KMS-11 (cell line): Measurements from ENCODE around the gene TOMM20L.

Experiments
- H2AFZ ChIP-seq: fragments of 200-600 bp; sonication (generic); 2 replicates; pipeline ENCODE4 v1.6.1; 2016; ENCODE audit warnings: antibody characterized with exemption, mixed run types, low read depth
- H3K27ac ChIP-seq: fragments of 200-600 bp; sonication (generic); 2 replicates; pipeline ENCODE4 v1.6.1; 2016; ENCODE audit warnings: mild to moderate bottlenecking, mixed run types
- H3K27me3 ChIP-seq: fragments of 200-600 bp; sonication (generic); 2 replicates; pipeline ENCODE4 v1.6.1; 2017; ENCODE audit warnings: mild to moderate bottlenecking, low read depth, mixed run types, moderate library complexity; ENCODE audit not compliant: insufficient read depth
- H3K36me3 ChIP-seq: fragments of 200-600 bp; sonication (generic); 2 replicates; pipeline ENCODE4 v1.6.1; 2017; ENCODE audit warnings: mild to moderate bottlenecking, mixed run types; ENCODE audit not compliant: insufficient read depth
- H3K4me1 ChIP-seq: fragments of 200-600 bp; sonication (generic); 2 replicates; pipeline ENCODE4 v1.6.1; 2016; ENCODE audit warnings: mild to moderate bottlenecking, low read depth, mixed run types; ENCODE audit not compliant: poor library complexity, severe bottlenecking
- H3K4me2 ChIP-seq: fragments of 200-600 bp; sonication (generic); 2 replicates; pipeline ENCODE4 v1.7.0; 2016; ENCODE audit warnings: mild to moderate bottlenecking, mixed run types
- H3K4me3 ChIP-seq: fragments of 200-600 bp; sonication (generic); IDR thresholded peaks from 2 replicates; pipeline ENCODE4 v1.6.1; 2017; ENCODE audit warnings: low read depth, low read length, mixed read lengths; ENCODE audit not compliant: insufficient read depth
- H3K79me2 ChIP-seq: fragments of 200-600 bp; sonication (generic); 2 replicates; pipeline ENCODE4 v1.6.1; 2016; ENCODE audit warnings: low read depth, mixed run types; ENCODE audit not compliant: insufficient read depth
- H3K9ac ChIP-seq: fragments of 200-600 bp; sonication (generic); 2 replicates; pipeline ENCODE4 v1.6.1; 2016; ENCODE audit warnings: mild to moderate bottlenecking, mixed run types
- H4K20me1 ChIP-seq: fragments of 200-600 bp; sonication (generic); 2 replicates; pipeline ENCODE4 v1.6.1; 2016; ENCODE audit warnings: mild to moderate bottlenecking, mixed run types; ENCODE audit not compliant: insufficient read depth
- CTCF ChIP-seq: fragments of 200-600 bp; sonication (generic); conservative IDR thresholded peaks from 2 replicates; pipeline ENCODE4 v1.6.1; 2017; ENCODE audit warnings: low read depth, mild to moderate bottlenecking, antibody characterized with exemption, low read length, moderate library complexity, mixed read lengths

Gene TOMM20L

GRCh38 chr14:58455593-58456265 is 60.0 kb downstream of the TOMM20L start:
- no peak overlapping the region for H3K9ac ChIP-seq
- H3K27ac ChIP-seq = no peak overlapping the region
- H3K4me2 ChIP-seq = no peak overlapping the region
- no peaks in the 10 kb centered on the region for H3K27me3 ChIP-seq
- TF ChIP-seq CTCF = no peak
- H3K4me3 ChIP-seq = no peak overlapping the region
- no peaks in the 10 kb centered on the region for H3K36me3 ChIP-seq
- H2AFZ ChIP-seq = no peak overlapping the region
- no peaks in the 10 kb centered on the region for H4K20me1 ChIP-seq
- no peaks in the 10 kb centered on the region for H3K4me1 ChIP-seq
- no peaks in the 10 kb centered on the region for H3K79me2 ChIP-seq
